D721Med (cell line): ENCODE results near the gene SPX.

Experiments
- DNase-seq: peaks from one replicate; pipeline ENCODE4 v3.0.0; 2011; ENCODE audit warnings: low spot score; ENCODE audit not compliant: insufficient read length
- FAIRE-seq: peaks from 2 replicates; lab custom pipeline; 2011; peaks lifted over from hg19 to GRCh38; lab: Jason Lieb, UNC
- TF ChIP-seq, protein P1 (sequence below): IDR thresholded peaks from 2 replicates; pipeline ENCODE4 v1.5.1; 2012; ENCODE audit warnings: mild to moderate bottlenecking, control low read depth; ENCODE audit not compliant: insufficient read depth; ENCODE audit errors: missing control alignments

SPX gene

DNA sequence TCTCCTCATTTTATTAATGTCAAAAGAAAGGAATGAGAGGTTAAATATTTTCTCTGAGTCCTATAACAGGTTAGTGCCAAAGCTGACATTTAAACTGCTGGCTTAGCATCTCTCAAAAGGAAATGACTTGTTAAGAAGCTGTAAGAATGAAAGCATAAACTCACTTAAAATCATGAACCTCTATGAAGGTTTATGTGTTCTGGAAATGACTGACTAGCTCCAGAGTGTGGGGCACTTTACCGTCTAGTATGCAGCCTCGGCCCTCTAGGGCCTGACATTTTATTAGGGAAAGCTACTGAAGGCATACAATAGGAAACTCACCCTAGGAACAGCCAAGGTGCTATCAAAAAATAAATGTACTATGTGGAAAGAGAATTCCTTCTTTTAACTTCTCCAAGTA lies 35.1 kb downstream of the SPX start:
- FAIRE-seq = no peak
- TF ChIP-seq, protein P1, sequence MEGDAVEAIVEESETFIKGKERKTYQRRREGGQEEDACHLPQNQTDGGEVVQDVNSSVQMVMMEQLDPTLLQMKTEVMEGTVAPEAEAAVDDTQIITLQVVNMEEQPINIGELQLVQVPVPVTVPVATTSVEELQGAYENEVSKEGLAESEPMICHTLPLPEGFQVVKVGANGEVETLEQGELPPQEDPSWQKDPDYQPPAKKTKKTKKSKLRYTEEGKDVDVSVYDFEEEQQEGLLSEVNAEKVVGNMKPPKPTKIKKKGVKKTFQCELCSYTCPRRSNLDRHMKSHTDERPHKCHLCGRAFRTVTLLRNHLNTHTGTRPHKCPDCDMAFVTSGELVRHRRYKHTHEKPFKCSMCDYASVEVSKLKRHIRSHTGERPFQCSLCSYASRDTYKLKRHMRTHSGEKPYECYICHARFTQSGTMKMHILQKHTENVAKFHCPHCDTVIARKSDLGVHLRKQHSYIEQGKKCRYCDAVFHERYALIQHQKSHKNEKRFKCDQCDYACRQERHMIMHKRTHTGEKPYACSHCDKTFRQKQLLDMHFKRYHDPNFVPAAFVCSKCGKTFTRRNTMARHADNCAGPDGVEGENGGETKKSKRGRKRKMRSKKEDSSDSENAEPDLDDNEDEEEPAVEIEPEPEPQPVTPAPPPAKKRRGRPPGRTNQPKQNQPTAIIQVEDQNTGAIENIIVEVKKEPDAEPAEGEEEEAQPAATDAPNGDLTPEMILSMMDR = no peak
- no peak for DNase-seq

DNA sequence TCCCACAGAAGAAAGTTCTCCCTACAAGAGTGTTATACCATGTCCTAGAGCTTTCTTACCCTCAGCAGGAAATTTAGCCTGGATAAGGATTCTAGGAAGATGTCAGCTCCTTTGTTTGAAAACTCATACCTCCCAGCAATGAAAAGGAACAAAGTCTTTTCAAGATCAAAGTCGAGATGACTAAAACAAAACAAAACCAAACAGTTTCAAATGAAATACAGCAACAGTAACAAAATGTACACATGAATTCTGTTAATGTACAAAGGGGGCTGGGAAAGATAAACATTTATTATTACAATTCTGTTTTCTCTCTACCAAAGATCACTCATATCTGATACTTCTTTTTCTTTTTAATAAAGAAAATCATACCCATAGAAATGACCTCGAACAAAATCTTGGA lies 36.8 kb downstream of the SPX start:
- TF ChIP-seq, protein P1 = no peak
- no peak for FAIRE-seq
- no peak for DNase-seq

DNA sequence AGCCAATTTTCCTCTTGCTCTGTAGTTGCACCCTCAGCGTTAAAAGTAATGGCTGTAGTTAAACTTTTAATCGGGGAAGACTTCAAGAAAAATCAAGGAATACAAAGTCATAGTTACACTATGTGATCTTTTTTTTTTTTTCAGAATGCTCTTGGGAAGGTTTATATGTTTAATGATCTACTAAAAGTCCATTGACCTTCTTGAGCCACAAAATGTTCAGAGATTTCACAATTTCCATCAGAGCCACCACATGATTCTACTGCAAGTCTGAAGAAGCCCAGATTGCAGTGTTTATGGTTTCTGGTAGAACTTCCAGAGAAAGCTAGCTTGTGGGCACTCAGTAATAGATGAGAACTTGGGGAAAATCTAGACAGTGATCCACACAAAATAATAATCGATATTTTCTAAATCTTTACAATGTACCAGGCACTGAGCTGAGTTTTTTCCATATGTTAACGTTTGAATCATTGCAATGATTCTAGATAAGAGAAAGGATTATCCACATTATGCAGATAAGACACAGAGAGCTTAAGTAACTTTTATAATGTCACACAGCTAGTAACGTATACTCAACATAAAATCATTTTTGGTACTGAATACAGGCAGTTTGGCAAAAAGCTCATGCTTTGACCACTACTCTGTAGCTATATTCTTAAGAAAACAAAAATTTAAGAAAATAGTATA lies 40.3 kb downstream of the SPX start:
- DNase-seq (no peak), FAIRE-seq (no peak)
- TF ChIP-seq, protein P1 = no peak

DNA sequence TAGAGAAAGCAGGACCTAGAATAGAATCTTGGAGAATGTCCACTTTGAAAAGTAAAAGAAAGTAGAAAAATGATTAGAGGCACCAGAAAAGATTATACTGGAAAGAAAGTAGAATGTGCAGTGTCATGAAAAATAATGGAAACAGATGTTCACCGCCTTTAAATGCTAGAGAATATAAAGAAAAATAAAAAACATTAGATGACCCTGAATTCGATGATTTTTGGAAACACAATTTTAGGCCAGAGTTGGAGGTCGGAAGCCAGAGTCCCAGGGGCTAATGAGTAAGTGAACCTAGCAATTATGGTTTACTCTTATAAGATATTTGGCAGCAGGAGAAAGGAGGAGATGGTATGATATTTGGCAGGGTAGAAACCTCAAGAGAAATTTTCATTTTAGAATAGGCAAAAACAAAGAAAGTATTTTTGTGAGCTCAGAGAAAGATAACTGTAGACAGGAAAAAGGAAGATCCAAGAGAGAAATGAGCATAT lies 40.9 kb downstream of the SPX start:
- TF ChIP-seq, protein P1 = no peak
- DNase-seq = no peak
- no peak for FAIRE-seq

DNA sequence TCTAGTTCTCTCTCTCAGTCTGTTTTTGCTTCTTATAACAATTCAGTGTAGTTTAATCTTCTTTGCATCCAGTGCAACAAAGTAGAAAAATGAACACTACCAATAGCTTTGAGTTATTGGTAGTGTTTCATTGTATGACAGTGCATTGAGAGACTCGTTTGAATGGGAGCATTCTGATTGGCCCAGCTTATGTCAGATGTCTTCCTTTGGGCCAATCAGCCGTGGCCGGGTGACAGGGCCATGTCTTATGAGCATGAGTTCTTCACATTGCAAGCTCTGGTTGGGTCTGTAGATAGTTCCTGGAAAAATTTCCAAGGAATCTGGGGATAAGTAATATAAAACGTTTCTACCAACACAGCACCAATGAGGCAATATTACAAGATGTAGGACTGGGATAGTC lies 42.0 kb downstream of the SPX start:
- DNase-seq (no peak), FAIRE-seq (no peak)
- TF ChIP-seq, protein P1 = no peak

DNA sequence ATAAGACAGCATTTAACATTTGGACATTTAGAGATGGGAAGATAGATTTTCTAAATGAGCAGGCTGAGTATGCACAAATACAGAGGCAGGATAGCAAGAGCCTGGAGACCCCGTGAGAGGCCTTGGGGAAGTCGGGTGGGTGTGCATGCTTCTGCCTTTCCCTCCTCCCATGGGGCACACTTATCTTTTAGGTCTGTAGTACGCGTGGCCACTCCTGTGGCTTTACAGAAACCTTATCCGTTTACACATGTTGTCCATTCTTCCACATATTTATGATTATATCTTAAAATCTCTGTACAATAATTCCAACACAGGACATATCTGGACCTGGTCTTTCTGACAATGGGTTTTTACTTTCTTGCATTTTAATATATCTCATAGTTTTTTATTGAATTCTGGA lies 45.0 kb downstream of the SPX start:
- FAIRE-seq (no peak), DNase-seq (no peak)
- TF ChIP-seq, protein P1 = no peak

DNA sequence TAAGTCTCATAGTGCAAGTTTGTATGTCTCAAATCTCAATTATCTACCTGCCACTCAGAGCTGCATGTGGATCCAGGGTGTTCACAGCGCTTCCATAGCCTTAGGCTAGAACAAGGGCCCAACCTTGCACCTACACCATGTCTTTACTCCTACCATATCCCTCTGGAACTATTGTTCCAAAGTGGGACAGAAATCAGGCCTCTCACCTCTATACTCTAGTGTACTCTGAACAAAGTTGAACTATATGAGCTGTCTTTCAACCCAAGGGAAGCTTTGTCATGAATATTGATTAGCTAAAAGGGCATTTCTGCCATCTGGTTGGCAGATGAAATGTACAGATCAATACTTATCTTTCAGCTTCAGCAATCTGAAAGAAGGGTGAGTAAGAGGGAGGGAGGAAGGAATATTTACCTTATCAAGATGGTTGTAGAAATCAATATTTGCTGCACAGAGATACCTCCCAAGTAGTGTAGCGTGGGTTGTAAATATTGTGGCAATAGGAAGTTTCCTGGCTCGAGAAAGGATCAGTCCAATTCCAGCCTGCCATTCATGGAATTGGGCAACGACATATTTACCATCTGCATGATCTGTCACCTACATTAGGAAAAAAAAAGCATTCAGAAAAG lies 47.8 kb downstream of the SPX start:
- FAIRE-seq (no peak), DNase-seq (no peak)
- TF ChIP-seq, protein P1 = no peak
